Measurements from ENCODE around the gene GAB1. TPM values are rescaled to one million over a fixed set of nuclear protein-coding genes. Genes with fewer than 3 reads are reported as not detected.
A peak's percentile ranks its signal among the peaks of the same experiment; 100 is the strongest.

GAB1 gene
- total RNA-seq, 1 donor from 2014 or later: 34.3 TPM

DNA sequence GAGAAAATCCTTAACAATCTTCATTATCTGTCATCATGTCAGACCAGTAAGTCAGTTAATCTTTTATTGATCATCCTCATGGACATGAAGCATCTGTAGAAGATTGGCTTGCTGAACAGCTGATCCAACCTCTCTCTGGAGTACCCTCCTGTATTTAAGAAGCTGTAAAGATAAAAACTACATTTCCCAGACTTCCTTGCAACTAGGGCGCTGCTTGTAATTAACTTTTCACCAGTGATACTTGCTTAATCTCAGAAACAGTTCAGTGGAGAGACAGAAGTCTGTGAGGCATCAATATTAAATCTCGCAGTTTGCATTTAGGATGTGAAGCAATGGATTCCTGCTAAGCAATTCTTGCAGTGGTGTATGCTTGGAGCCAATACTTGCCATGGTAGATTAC is 140.8 kb downstream of the GAB1 start:
- DNase-seq (ENCODE audit: low spot score, unreplicated experiment): no peak
- TF ChIP-seq CTCF (IDR thresholded peaks at IDR 0.05; ENCODE audit: unreplicated experiment): no peak
- H3K27me3 Mint-ChIP-seq: no peaks in the 10 kb centered on the region
- H3K9me3 Mint-ChIP-seq (ENCODE audit: low read depth): no peaks in the 10 kb centered on the region
- H3K4me1 Mint-ChIP-seq (ENCODE audit: low read depth): no peaks in the 10 kb centered on the region
- no peak overlapping the region for H3K4me3 Mint-ChIP-seq (ENCODE audit: low read depth)
- peaks cover 3% of the 10 kb centered on the region for H3K36me3 Mint-ChIP-seq (ENCODE audit: insufficient read depth)
- H3K27ac Mint-ChIP-seq: no peak overlapping the region

DNA sequence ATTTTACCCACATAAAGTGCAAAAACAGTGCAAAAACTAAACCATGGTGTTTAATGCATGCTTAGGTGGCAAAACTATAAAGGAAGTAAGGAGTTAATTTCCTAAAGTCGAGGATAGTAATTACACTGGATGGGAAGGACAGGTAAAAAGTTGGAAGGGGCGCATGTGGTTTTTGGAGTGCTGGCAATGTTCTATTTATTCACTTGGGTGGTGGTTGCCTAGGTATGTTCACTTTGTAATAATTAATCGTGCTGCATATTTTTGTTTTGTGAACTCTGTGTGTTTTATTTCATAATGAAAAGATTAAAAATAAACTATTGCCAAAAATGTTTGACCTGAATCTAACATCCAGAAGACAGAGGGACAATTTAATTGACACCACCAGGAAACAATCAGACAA is 144.7 kb downstream of the GAB1 start:
- H3K4me3 Mint-ChIP-seq (ENCODE audit: low read depth): no peak overlapping the region
- H3K36me3 Mint-ChIP-seq (ENCODE audit: insufficient read depth): no peaks in the 10 kb centered on the region
- TF ChIP-seq CTCF (IDR thresholded peaks at IDR 0.05; ENCODE audit: unreplicated experiment): no peak
- no peak for DNase-seq (ENCODE audit: low spot score, unreplicated experiment)
- no peaks in the 10 kb centered on the region for H3K4me1 Mint-ChIP-seq (ENCODE audit: low read depth)
- H3K9me3 Mint-ChIP-seq (ENCODE audit: low read depth): no peaks in the 10 kb centered on the region
- peaks cover 5% of the 10 kb centered on the region for H3K27me3 Mint-ChIP-seq
- H3K27ac Mint-ChIP-seq: no peak overlapping the region

DNA sequence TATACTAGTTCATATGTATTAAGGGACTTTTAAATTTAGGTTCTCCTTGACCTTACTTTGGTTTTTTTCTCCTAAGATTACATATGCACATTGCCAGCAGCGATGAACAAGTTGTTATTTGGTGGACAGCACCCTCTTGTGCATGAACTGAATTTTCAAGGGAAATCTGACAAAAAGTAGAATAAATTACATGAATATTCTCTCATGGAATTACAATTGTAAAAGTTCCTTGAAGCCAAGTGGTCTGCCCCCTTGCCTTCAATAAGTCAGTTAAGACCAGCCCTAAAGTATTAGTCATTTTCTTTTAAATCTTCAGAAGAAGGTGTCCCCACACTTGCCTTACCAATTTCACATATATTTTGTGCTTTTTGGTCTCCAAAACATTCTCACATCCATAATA is 146.2 kb downstream of the GAB1 start:
- no peak overlapping the region for H3K4me3 Mint-ChIP-seq (ENCODE audit: low read depth)
- H3K27ac Mint-ChIP-seq: no peak overlapping the region
- H3K36me3 Mint-ChIP-seq (ENCODE audit: insufficient read depth): no peaks in the 10 kb centered on the region
- DNase-seq (ENCODE audit: low spot score, unreplicated experiment): no peak
- H3K9me3 Mint-ChIP-seq (ENCODE audit: low read depth): no peaks in the 10 kb centered on the region
- H3K4me1 Mint-ChIP-seq (ENCODE audit: low read depth): no peaks in the 10 kb centered on the region
- peak; percentile 67 for TF ChIP-seq CTCF (IDR thresholded peaks at IDR 0.05; ENCODE audit: unreplicated experiment)
- H3K27me3 Mint-ChIP-seq: peaks cover 5% of the 10 kb centered on the region

- peaks cover 6% of the 10 kb centered on the region for H3K9me3 Mint-ChIP-seq (ENCODE audit: low read depth)
- no peak overlapping the region for H3K4me3 Mint-ChIP-seq (ENCODE audit: low read depth)
- no peak overlapping the region for H3K27ac Mint-ChIP-seq
- no peak for DNase-seq (ENCODE audit: low spot score, unreplicated experiment)
- no peaks in the 10 kb centered on the region for H3K4me1 Mint-ChIP-seq (ENCODE audit: low read depth)
- no peaks in the 10 kb centered on the region for H3K36me3 Mint-ChIP-seq (ENCODE audit: insufficient read depth)
- peaks cover 5% of the 10 kb centered on the region for H3K27me3 Mint-ChIP-seq
- TF ChIP-seq CTCF (IDR thresholded peaks at IDR 0.05; ENCODE audit: unreplicated experiment): no peak
These were observed 149.6 kb downstream of the GAB1 start for GRCh38 chr4:143486314-143486713.

DNA sequence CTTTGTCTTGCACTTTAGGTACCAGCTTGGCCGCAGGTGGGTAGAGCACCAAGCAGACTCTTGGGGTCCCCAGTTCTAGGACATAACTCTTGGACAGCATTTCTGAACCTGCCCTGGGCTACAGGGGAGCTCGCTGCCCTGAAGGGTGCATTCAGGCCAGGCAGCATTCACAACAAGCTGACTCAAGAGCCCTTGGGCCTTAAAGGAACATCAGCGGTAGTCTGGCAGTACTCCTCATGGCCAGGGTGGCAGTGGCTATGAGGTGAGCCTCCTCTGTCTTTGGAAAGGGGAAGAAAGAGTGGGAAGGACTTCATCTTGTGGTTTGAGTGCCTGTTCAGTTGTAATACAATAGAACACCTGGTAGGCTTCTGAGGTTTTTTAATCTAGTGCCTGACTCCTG is 152.0 kb downstream of the GAB1 start:
- Mint-ChIP-seq H3K4me3 (ENCODE audit: low read depth) (no peak overlapping the region), H3K27me3 (peaks cover 5% of the 10 kb centered on the region), H3K27ac (no peak overlapping the region), H3K36me3 (ENCODE audit: insufficient read depth) (no peaks in the 10 kb centered on the region), H3K9me3 (ENCODE audit: low read depth) (peaks cover 10% of the 10 kb centered on the region), H3K4me1 (ENCODE audit: low read depth) (no peaks in the 10 kb centered on the region)
- DNase-seq (ENCODE audit: low spot score, unreplicated experiment): no peak
- no peak for TF ChIP-seq CTCF (IDR thresholded peaks at IDR 0.05; ENCODE audit: unreplicated experiment)
